K562 (cell line): ENCODE data around the gene DTNB. TPM values are rescaled to one million over a fixed set of nuclear protein-coding genes. Genes with fewer than 3 reads are reported as not detected.
A peak's percentile ranks its signal among the peaks of the same experiment; 100 is the strongest.

Experiments
- ATF7 ChIP-seq: fragments of 450-650 bp; IDR thresholded peaks from 2 replicates; pipeline ENCODE4 v1.7.1; 2014; ENCODE audit warnings: mild to moderate bottlenecking, moderate library complexity
- RBBP5 ChIP-seq: fragments of 200-600 bp; sonication (generic); IDR thresholded peaks from 2 replicates; pipeline ENCODE4 v1.6.1; 2012; ENCODE audit warnings: borderline replicate concordance, mild to moderate bottlenecking, low read length, control low read depth, inconsistent platforms; ENCODE audit not compliant: insufficient read depth, poor library complexity, severe bottlenecking
- TEAD1 ChIP-seq, 2 experiments: fragments of 450-650 bp in 1 of 2; sonication (generic) in 1 of 2; formaldehyde crosslinking; IDR thresholded peaks; 2 replicates each; pipeline versions ENCODE4 v1.4.0 to v1.8.0; 2020 to 2022; ENCODE audit warnings: mild to moderate bottlenecking in 2 of 2, missing genetic modification reagents in 1 of 2
- ZBTB1 ChIP-seq: sonication (generic); formaldehyde crosslinking; IDR thresholded peaks from 2 replicates; pipeline ENCODE4 v1.8.1; 2023; ENCODE audit warnings: missing genetic modification reagents, low read depth, mild to moderate bottlenecking, borderline replicate concordance
- ZNF431 ChIP-seq: sonication (generic); formaldehyde crosslinking; IDR thresholded peaks from 2 replicates; pipeline ENCODE4 v1.8.0; 2022; ENCODE audit warnings: mild to moderate bottlenecking, missing genetic modification reagents
- polyA plus RNA-seq, 8 experiments: library from polyadenylated mRNA; depleted of rRNA in 4 of 8; stranded (reverse) in 5 of 8; unstranded in 3 of 8; fragments of >200 nt; fragmentation: Nextera tagmentation in 2 of 8; fragmentation: Illumina TruSeq in 1 of 8; extraction: Ambion mirVana in 2 of 8; extraction: Trizol in 1 of 8; gene quantifications; 2 replicates each; pipeline versions ENCODE4 v1.2.1 to v1.2.3, GENCODE V29; 2011 to 2014; ENCODE audit warnings: inconsistent platforms in 1 of 8, missing spikeins in 1 of 8
- total RNA-seq, 7 experiments: library from RNA; depleted of rRNA in 6 of 7; stranded (reverse); fragments of >200 nt in 6 of 7; fragmentation: Illumina TruSeq in 2 of 7; extraction: Trizol in 2 of 7; gene quantifications; 2 replicates each; pipeline versions ENCODE4 v1.2.1 to v1.2.3, GENCODE V29; 2011 to 2021; ENCODE audit warnings: low replicate concordance in 1 of 7
- TF ChIP-seq, protein P1 (sequence below), 2 experiments: fragments of 450-650 bp; formaldehyde crosslinking in 1 of 2; IDR thresholded peaks; 2 replicates each; pipeline versions ENCODE4 v1.4.0 to v1.6.1; 2014 to 2020; ENCODE audit warnings: mild to moderate bottlenecking in 2 of 2, borderline replicate concordance in 1 of 2, low read depth in 1 of 2
- TF ChIP-seq, protein P2 (sequence below), 2 experiments: fragments of 450-650 bp in 1 of 2; sonication (generic) in 1 of 2; formaldehyde crosslinking in 1 of 2; IDR thresholded peaks; 2 replicates each; pipeline versions ENCODE4 v1.7.1 to v1.9.0; 2016 to 2022; ENCODE audit warnings: inconsistent platforms in 1 of 2, mild to moderate bottlenecking in 1 of 2, missing genetic modification reagents in 1 of 2

DTNB gene
- total and polyA plus RNA-seq, 9 of the 15 experiments (the other 6 are each of a cell fraction or from before 2014, with no cell fraction given), result 0.18 to 2.0 (median 0.77) TPM; not detected in 2

DNA sequence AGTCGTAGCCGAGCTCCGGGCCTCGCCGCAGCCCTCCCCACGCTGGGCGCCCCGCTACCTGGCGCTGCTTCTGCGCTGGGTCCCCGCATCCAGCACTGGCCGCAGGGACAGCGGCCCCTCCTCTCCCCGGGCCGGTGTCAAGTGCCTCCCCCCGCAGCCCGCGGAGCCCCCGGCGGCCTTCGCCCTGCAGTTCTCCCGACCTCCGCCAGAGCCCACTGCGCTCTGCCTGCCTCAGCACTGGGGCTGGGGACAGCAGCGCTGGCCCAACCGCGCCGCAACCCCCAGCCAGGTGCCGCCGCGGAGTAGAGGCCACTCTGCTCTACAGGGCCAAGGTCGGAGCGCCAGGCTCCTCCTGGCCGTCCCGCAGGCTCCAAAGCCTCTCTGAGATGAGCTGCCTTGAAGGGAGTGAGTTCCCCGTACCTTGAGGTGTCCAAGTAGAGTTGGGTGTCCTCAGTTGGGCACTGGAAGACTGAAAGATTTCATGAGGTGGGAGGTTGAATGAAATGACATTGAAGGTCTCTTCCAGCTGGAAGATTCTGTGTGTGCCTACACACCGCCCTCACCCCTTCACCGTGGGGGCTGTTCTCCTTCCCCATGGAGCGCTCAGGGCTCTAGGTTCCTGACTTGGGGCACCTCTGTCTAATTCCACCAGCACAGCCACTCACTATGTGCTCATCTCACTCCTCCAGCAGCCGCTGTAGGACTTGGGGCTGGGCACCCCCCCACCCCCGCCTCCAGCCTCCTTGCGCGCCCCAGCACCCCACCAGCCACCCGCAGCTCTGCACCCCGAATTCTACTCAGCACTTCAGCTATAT lies 330.8 kb downstream of the DTNB start (continued):
- TF ChIP-seq, protein P1, sequence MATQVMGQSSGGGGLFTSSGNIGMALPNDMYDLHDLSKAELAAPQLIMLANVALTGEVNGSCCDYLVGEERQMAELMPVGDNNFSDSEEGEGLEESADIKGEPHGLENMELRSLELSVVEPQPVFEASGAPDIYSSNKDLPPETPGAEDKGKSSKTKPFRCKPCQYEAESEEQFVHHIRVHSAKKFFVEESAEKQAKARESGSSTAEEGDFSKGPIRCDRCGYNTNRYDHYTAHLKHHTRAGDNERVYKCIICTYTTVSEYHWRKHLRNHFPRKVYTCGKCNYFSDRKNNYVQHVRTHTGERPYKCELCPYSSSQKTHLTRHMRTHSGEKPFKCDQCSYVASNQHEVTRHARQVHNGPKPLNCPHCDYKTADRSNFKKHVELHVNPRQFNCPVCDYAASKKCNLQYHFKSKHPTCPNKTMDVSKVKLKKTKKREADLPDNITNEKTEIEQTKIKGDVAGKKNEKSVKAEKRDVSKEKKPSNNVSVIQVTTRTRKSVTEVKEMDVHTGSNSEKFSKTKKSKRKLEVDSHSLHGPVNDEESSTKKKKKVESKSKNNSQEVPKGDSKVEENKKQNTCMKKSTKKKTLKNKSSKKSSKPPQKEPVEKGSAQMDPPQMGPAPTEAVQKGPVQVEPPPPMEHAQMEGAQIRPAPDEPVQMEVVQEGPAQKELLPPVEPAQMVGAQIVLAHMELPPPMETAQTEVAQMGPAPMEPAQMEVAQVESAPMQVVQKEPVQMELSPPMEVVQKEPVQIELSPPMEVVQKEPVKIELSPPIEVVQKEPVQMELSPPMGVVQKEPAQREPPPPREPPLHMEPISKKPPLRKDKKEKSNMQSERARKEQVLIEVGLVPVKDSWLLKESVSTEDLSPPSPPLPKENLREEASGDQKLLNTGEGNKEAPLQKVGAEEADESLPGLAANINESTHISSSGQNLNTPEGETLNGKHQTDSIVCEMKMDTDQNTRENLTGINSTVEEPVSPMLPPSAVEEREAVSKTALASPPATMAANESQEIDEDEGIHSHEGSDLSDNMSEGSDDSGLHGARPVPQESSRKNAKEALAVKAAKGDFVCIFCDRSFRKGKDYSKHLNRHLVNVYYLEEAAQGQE (IDR thresholded peaks at IDR 0.05; ENCODE audit: borderline replicate concordance), result peak; percentile 99
- TF ChIP-seq, protein P1 (CRISPR knock-in tag; IDR thresholded peaks at IDR 0.05; ENCODE audit: low read depth), result peak; percentile 98
- TF ChIP-seq TEAD1 (CRISPR knock-in tag; IDR thresholded peaks at IDR 0.05) (peak in 1 of 2 experiments; percentile 78; a peak in 1 of 4 replicates), RBBP5 (peak; percentile 0), ZBTB1 (CRISPR knock-in tag) (peak; percentile 84), ATF7 (0 out of 2 replicates have a peak, but pooled peaks have one; percentile 28), ZNF431 (CRISPR knock-in tag) (0 out of 2 replicates have a peak, but pooled peaks have one; percentile 27)
- TF ChIP-seq, protein P2, sequence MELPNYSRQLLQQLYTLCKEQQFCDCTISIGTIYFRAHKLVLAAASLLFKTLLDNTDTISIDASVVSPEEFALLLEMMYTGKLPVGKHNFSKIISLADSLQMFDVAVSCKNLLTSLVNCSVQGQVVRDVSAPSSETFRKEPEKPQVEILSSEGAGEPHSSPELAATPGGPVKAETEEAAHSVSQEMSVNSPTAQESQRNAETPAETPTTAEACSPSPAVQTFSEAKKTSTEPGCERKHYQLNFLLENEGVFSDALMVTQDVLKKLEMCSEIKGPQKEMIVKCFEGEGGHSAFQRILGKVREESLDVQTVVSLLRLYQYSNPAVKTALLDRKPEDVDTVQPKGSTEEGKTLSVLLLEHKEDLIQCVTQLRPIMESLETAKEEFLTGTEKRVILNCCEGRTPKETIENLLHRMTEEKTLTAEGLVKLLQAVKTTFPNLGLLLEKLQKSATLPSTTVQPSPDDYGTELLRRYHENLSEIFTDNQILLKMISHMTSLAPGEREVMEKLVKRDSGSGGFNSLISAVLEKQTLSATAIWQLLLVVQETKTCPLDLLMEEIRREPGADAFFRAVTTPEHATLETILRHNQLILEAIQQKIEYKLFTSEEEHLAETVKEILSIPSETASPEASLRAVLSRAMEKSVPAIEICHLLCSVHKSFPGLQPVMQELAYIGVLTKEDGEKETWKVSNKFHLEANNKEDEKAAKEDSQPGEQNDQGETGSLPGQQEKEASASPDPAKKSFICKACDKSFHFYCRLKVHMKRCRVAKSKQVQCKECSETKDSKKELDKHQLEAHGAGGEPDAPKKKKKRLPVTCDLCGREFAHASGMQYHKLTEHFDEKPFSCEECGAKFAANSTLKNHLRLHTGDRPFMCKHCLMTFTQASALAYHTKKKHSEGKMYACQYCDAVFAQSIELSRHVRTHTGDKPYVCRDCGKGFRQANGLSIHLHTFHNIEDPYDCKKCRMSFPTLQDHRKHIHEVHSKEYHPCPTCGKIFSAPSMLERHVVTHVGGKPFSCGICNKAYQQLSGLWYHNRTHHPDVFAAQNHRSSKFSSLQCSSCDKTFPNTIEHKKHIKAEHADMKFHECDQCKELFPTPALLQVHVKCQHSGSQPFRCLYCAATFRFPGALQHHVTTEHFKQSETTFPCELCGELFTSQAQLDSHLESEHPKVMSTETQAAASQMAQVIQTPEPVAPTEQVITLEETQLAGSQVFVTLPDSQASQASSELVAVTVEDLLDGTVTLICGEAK (IDR thresholded peaks at IDR 0.05), result no peak
- TF ChIP-seq, protein P2 (CRISPR knock-in tag; IDR thresholded peaks at IDR 0.05), result peak; percentile 57; the same call in 1 of the 2 replicates
